Measurements from ENCODE around the gene SYTL2.

DNA sequence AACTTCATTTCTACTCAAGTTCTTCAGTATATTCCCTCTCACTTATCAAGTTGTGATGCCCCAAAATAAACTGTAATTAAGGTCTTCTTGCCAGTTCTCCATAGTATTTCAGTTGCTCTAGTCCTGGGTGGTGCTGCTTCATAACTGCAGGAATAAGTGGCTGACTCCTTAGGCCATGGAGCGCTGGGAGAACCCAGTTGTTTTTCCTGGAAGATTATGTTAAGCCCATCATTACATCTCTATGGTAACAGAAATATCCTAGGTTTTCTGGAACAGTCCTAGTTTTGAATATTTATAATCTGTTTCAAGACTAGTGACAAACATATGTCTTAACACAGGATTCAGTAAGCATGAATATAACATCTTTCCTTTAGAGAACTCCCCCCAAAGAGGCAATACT, 7.6 kb downstream of the SYTL2 start:
- TF ChIP-seq, protein P1, sequence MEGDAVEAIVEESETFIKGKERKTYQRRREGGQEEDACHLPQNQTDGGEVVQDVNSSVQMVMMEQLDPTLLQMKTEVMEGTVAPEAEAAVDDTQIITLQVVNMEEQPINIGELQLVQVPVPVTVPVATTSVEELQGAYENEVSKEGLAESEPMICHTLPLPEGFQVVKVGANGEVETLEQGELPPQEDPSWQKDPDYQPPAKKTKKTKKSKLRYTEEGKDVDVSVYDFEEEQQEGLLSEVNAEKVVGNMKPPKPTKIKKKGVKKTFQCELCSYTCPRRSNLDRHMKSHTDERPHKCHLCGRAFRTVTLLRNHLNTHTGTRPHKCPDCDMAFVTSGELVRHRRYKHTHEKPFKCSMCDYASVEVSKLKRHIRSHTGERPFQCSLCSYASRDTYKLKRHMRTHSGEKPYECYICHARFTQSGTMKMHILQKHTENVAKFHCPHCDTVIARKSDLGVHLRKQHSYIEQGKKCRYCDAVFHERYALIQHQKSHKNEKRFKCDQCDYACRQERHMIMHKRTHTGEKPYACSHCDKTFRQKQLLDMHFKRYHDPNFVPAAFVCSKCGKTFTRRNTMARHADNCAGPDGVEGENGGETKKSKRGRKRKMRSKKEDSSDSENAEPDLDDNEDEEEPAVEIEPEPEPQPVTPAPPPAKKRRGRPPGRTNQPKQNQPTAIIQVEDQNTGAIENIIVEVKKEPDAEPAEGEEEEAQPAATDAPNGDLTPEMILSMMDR (IDR thresholded peaks at IDR 0.05; ENCODE audit: low read length): no peak
- TF ChIP-seq EZH2 (IDR thresholded peaks at IDR 0.05; ENCODE audit: borderline replicate concordance, low read length): no peak

Measured in OCI-LY1 (cell line).